Dermis blood vessel endothelial cell (primary cell): ENCODE measurements around the gene PEF1. TPM values are rescaled to one million over a fixed set of nuclear protein-coding genes. Genes with fewer than 3 reads are reported as not detected.

Experiments used
- DNase-seq: peaks from one replicate; pipeline ENCODE4 v3.0.0; 2010
- total RNA-seq: library from RNA; depleted of rRNA; stranded (reverse); fragments of >200 nt; gene quantifications from 2 replicates; pipeline ENCODE4 v1.2.3, GENCODE V29; 2014

PEF1 gene
- total RNA-seq, 1 donor from 2014 or later, result 159 TPM

DNA sequence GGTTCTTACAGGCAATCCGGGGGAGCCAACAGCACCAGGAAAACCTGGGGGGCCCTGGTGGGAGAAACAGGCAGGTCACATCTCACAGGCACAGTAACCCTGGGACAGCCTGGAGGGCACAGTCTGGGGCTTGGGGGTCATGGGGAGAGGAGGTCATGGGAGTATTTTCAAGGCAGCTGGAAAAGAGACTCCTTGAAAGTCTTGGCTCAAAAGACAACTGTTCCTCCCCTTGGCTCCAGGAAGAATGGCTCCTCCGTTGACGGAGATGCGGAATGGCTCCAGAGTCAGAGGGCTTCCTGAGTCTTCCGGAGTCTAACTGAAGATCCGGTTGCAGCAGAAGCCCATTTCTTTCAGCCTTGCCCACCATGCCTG, 25.9 kb upstream of the PEF1 start:
- no peak for DNase-seq

DNA sequence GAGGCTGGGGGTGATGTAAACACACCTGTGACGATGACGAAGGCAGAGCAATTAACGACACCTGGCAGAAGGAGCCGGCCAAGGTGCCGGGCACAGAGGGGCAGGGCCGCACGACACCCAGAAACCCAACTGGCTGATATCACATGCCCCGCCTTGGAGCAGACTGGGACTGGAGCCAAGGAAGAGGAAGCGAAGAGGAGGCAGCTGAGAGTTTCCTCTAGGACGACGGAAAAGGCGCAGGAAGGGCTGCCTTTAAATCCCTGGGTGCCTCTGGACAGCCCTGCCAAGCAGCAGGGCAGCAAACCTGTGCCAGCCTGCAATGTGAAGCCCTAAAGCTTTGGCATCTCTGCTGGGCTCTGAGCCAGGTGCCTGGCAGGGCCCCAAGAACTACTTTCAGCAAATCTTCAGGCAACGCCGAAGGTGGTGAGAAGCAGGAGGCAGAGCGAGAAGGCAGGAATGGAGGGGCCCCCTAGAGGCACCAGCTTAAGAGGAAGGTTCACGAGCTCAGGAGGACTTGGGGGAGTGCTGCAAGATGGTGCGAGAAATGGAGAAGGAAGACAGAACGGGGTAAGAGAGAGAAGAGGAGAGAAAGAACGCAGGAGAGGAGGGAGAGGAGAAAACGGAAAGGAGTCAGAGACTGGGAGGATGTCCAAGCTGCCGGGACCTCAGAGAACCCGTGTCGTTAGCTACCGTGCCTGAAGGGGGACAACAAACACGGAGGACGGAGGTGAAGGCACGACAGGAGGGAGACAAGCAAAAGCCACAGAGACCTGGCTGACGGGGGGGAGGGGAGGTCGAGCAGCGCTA, 25.3 kb upstream of the PEF1 start:
- DNase-seq, result peak; percentile 62

DNA sequence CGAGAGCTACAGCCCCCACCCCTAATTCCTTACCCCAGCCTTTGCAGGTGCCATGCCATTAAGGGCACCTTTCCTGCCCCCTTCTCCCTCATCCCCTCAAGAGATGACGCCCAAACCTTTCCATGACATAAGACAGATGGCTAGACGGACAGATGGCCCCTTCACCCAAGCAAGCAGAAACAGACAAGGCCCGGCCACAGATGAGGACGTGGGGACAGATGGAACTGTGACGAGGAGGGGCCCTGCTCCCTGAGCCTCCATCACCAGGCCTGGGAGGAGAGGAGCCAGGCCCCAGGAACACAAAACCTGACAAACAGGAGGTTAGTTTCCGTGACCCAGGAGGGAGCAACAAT, 24.7 kb upstream of the PEF1 start:
- DNase-seq, result no peak

DNA sequence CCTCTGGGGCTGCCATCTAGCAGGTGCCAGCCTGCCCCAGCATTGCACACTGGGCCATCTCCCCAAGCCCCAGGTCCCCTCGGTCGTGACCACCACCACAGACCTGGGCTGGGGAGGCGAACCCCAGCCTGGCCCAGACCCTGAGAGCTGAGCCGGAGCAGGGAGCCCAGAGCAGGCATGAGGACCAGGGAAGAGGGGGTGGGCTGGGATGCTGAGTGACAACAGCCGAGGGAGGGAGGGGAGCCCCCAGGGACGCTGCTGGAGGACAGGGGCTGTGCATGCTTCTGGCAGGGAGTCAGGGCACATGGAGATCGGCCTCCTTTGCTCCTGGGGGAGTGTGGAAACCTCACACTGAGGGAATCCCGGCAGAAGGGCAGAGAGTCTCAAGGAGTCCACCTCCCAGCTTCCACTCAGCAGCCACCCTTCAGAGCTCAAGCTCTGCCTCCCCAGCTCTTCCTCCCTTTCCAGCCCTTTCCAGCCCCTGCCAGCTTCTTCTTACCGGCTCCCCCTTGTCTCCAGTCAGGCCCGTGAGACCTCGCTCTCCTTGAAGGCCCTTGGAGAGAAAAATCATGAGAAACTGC, 23.7 kb upstream of the PEF1 start:
- DNase-seq, result no peak

DNA sequence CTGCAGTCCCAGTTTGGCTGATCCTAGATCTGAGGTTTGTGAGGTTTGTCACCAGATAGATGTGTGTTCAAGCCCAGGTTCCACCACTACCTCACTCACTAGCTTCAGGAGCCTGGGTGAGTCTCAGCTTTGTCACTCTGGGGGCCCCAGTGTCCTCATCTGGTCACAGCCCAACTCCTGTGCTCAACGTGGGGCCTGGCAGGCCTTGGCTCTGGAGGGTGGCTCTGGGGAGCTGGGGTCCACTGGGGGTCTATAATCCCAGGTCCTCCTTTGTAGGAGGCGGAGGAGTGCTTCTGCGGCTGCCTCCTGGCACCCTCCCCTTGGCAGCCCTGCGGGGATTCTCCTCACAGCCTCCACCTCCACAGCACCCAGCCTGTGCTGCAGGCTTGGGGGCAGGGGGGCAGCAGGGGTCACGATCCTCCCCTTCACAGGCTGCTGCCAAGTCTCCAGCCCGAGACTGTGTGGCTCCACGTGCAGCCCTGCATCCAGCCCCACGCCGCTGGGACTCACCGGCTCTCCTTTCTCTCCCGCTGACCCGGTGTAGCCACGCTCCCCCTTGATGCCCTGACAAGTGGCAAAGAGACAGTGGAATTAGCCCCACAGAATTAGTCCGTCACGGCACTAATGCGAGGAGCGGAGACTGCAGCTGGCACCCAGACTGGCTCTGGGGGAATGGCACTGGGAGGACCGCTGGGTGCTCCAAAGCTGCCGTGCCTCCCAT, 22.5 kb upstream of the PEF1 start:
- no peak for DNase-seq

DNA sequence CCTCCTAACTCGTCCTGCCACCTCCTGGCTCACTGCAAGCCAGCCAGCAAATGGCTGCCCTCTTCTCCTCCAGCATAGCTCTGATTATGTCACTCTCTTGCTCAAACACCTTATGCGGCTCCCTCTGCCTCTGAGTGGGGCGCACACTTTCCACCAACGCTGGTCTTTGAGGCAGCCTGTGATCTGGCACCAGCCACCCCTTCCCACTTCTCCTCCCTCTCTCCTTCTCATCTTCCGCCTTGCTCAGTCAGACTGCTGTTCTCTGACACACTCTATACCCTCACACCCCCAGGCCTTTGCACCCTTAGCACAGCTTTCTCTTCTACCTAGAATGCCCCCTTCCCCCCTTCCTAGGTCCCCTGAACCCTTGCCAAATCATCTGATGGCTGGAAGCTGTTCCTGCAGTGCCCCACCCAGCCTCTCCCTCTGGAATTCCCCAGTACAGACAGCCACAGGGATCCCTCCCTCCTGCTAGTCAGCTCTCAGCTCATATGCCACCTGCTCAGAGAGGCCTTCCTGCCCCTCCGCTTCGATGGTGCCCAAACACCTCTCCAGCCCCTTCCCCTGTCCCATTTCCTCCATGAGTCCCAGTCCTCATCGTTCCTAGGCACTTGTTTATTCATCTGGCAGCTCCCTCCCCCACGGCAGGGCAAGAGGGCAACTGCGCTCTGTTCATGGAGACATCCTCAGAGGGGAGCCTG, 21.7 kb upstream of the PEF1 start:
- no peak for DNase-seq

DNA sequence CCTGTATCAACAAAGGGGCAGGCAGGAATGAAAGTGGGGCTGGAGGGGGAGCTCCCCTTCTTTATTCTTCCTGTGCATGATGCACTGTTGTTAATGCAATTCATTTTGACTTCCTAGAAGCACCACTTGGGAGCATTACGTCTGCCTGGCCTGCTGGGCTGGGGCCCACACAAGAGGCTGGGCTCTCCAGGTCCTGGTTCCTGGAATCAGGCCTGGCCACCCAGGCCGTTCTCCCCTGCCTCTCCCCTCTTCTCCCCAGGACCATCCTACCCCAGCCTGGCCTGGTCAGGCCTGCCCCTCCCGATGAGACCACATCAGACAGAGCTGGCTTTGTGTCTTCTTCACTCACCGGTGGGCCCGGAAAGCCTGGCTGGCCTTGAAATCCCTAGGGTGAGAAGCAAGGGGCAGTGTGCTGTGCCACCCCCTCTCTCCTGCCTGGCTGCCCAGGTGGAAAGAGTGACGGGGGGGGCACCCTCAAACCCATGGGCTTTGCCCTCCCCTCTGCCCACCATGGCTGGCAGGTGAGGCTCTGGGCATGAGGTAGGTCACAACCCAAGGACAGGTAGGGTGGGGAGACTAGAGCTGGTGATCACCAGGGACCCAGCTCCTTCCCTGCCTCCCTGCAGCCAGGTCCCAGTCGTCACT, 20.7 kb upstream of the PEF1 start:
- no peak for DNase-seq

DNA sequence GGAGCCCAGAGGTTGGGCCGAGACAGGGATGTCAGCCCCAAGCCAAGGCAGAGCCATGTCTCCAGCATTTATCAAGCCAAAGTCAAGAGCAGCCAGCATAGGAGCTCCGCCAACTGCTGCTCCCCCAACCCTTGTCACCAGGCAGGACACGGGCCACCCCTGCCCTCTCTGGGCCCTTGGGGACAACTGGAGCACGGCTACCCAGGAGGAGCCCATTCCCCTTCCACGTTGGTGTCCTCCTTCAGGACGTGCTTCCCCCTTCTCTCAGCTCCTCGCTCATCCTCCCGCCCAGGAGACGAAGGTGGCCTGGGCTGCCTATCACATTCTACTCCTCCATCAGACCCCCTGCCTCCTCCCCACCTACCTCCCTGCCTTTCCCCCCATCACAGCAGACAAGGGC, 19.9 kb upstream of the PEF1 start:
- no peak for DNase-seq

DNA sequence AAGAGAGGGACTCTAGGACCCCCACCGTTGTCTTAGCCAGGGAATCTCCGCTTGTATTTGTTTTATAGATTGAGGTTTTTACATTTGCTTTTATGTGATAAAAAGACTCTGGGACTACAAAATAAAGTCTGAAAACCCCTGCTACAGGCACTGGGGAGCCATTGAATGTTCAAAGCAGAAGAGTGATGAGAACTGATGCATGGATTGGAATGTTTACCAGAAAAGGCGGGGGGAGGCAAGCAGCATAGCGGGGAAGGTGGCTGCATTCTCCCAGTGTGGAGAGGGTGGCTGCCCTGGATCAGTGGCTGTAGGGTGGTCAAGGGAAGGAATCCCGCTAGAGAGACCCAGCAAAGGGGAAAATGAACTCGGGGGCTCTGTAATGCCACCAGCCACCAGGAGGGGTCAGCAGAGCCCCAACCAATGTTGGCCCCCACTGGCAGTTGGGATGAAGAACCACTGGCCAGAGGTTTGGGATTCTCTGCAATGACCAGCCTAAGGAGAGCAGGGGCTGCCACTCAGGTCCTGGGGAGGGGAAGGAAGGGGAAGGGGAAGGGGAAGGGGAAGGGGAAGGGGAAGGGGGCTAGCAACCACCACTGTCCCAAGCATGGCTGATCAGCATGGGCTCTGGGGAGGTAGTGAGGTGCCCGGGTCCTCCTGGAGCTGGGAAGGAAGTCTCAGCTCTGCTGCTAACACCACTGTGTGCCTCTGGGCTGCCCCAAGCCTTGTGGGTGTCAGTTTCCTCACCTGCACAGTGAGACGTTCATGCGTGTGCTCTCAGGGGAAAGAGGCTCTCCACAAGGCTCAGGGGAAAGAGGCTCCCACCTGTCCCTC, 19.2 kb upstream of the PEF1 start:
- peak; percentile 65 for DNase-seq

DNA sequence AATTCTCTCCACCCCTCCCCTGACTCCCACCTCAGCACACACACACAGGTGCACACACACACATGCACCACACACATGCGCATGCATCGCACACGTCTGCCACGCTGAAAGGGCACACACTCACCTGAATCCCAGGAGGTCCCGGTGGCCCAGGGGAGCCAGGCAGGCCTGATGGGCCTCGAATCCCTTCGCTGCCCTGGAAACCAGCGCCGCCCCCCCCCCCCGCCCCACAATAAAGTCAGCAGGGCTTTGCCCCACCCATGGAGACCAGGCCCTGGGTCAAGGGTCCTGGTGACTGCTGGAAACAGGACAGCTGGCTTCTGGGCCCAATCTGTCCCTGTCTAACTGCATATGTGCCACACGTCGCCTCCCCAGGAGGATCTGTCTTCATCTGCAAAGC, 17.8 kb upstream of the PEF1 start:
- DNase-seq, result no peak

DNA sequence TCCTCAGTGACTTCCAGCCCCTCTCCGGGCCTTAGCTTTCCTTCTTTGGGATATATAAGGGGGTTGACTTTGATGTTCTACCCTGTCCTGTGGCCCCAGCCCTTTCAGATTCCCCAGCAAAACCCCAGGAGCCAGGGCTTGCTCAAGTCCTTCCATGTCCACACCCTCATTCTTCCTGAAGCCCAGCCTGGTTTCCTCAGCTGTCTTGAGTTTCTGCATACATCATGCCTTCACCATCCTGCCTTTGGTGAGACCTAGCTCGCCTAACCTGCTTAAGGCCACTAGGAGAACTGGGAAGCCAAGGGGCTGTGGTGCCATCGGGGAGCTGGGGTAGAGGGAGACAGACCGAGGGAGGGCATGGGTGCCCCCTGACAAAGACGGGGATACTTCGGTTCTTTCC, 17.2 kb upstream of the PEF1 start:
- no peak for DNase-seq

DNA sequence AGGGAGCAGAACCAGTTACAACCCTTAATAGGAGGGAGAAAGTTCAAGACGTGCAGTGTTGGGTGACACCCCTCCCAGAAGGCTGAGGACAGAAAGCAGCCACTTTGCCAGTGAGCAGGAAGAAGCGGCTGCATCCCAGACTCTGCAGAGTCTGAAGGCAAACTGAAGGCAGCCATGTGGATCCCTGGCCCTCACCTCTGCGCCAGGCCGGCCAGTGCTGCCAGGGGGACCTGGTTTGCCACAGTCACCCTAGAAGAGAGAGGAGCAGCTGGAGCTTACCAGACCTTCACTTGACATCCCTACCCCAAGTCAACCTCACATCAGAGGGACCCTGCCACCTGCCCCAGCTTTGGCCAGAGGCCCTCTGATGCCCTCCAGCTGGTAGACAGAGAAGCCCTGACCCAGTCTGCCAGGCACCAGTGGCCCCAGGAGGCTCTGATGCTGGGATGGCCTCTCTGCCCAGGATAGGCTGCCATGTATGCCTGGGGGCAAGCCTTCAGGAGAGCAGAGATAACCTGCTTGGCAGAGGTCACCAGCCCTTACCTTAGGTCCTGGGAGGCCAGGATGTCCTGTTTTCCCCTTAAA, 16.3 kb upstream of the PEF1 start:
- DNase-seq, result no peak

DNA sequence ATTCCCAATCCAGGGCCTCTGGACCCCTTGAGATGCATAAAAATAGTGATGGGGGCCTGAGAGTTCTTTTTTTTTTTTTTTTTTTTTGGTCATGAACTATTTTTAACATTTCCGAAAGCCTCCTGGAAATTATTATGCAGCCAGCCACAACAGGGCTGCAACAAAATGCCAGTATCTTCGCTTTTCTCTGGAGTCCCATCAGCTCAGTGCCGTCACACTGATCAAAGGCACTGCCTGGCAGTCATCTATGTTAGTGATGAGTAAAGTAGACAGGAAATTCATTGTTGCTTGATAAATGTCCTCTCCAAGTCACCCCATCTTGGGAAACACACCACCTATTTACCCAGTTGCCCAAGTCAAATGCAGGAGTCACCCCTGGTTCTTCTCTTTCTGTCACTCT, 15.2 kb upstream of the PEF1 start:
- DNase-seq, result no peak

DNA sequence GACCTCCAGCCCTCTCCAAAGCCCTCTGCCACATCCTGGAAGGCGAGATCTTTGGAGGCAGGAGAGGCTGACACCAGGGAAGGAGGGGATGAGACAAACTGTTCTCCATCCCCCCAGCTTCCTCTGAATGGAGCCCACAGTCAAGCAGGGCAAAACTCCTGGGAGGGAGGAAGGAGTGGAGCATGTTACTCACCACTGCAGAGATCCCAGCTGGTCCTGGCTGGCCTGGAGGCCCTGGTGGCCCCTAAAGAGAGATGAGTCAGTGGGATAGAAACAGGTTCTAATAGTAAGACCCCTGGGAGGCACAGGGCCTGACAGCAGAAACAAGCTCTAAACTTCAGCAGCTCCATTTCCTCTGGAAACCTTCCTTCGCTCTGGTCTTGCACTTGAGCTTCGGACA, 14.0 kb upstream of the PEF1 start:
- no peak for DNase-seq

DNA sequence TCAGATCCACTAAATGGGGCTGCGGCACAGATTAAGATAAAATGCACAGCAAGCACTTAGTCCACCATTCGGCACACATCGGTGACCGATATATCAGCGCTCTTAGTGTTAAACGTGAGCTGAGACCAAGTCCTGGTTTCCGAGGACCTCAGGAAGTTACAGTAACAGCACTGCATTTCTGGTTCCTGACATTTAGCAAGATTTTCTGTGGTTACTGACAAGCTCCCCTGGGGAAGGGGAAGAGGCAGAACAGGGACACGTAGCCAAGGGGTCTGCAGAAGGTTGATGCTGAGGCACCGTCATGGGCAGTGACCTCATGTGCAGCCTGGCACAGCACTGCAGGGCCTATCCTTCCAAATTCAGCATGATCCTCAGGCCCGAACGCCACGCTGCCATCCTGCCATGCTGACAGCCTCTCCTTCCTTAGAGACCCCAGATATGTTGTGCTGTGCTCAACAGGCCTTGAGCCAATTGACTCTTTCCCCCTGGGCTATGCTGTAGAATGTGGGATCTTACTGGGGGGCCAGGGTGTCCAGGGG, 13.4 kb upstream of the PEF1 start:
- no peak for DNase-seq

DNA sequence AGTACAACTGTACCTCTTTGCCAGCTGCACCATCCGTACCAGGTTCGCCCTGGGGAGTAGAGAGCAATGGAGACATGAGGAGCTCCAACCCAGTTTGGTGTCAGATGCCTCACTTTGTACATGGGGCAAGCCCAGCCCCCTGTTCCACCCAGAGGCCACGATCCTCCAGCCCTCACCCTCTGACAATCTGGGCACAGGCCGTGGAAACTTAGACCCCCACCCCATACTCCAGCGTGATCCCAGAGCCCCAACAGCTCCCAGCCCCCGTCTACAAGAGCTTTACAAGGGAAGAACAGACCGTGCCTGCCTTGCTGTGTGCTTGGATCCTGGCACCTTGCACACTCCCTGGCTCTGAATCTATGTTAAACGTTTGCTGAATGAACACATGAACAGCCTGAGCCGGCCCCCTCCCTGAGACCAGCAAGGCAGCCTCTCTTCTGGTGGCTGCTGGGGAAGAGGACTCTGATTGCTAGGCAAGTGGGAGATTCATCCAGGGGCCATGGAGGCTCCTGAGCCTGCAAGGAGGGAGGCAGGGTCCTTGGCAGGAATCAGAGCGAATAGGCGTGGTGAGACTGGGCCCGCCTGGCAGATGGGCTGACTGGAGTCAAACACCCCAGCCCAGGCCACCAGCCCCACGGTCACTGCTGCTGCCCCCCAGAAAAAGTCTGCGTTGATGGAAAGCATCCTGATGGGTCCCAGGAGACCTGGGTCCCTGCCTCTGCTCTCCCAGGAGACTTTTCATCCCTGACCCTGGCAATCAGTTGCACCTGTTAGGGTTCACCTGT, 12.5 kb upstream of the PEF1 start:
- no peak for DNase-seq

DNA sequence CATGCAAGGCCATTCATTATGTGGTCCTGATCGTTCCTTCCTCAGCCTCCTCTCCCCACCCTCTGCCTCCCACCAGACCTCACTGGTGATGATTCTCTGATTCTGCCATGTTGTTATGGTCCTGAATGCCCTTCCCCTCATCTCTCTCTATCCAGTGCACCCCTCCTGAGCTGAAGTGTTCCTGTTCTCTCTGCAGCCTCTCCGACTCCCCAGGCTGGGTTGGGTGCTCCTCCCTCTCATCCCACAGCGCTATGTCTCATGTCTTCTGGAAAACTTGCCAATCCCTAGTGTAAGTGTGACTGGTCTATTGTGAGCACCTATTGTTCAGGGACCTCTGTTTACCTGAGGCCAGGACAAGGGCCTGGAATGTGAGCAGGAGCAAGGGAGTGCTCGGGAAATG, 11.1 kb upstream of the PEF1 start:
- no peak for DNase-seq

DNA sequence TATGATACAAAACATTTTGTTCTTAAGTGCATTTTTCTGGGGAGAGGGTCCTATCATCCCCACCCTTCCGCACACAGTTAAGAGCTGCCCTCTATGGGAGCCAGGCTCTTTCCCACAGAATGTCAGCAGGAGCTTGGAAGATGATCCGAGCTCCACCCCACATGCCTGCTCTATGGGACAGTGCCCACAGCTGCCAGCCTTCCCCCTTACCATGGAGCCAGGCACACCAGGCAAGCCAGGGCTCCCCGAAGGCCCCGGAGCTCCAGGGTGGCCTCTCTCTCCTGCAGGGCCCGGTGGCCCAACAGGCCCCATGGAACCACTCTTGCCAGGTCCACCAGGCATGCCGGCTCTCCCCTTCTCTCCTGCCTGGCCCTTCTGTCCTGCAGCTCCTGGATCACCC, 10.4 kb upstream of the PEF1 start:
- no peak for DNase-seq

DNA sequence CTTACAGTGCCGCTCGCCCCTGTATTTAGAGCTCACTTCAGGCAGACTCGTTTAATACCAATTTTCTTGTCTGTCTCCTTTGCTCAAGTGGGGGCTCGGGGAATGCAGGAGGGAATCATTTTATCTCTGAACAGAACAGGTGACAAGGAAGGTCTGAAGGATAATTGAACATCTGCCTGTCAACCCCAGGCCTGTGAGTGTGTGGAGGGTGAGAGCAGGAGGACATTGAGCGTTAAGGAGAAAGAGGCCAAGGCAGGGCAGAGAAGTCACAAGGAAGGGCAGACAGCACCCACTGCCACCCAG, 9.7 kb upstream of the PEF1 start:
- DNase-seq, result no peak

DNA sequence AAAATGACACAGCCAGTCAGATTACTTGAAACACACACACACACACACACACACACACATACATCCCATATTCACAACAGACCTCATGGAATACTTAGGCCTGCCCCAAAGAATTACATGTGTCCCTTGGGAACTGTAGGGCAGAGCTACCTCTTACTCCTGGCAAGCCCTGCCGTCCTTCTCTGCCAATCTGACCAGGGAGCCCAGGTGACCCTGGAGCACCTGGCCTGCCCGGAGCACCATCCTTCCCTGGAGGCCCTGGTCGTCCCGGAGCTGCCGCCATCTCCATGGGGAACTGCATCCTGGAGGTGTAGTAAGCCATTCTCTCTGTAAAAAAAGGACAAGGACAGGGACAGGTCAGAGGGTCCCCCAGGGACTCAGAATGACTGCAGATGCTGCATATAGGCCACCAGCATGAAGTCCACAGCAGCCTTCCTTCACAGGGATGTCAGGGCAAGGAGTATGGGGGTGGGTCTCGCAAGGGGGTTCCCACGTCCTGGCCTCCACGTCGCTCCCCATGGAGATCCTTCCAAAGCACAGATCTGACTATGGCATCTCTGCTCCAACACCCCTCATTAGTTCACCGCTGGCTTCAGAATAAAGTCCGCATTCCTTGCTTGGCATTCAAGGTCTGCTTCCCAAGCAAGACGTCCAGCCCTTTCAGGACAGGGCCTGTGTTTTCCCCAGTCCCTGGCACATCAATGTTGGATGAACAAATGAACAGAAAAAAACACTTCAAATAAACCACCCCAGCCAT, 9.2 kb upstream of the PEF1 start:
- no peak for DNase-seq
